Jurkat, Clone E6-1 (cell line): ENCODE results near the gene DNAJB1. TPM values are rescaled to one million over a fixed set of nuclear protein-coding genes. Genes with fewer than 3 reads are reported as not detected.
"Not testable (repeated sequence)": the region's sequence is repeated elsewhere in the genome, so short reads cannot be mapped to it uniquely, and the experiment has no call there.

Source experiments
- DNase-seq: peaks from one replicate; pipeline ENCODE4 v3.0.0-alpha.2; 2011; ENCODE audit warnings: low read depth, low spot score
- H3K4me3 ChIP-seq: 2 replicates; pipeline ENCODE4 v1.5.1; 2011; ENCODE audit warnings: mild to moderate bottlenecking, low read length, control low read depth, moderate library complexity
- polyA plus RNA-seq: library from polyadenylated mRNA; unstranded; fragments of >200 nt; gene quantifications from one replicate; pipeline ENCODE4 v1.2.1, GENCODE V29; 2012; ENCODE audit warnings: missing spikeins; ENCODE audit not compliant: insufficient read length, insufficient read depth

DNAJB1 gene
- polyA plus RNA-seq = 80.2 TPM

- no peak for DNase-seq
- peak within 1 kb of the TSS; percentile 91 for H3K4me3 ChIP-seq
Observed at GRCh38 chr19:14517840-14518505, at the start of gene DNAJB1. Gene DNAJB1 (minus strand): TSS chr19:14518397. CDS start chr19:14518349, 48 bp downstream.

- no peak overlapping the region for H3K4me3 ChIP-seq
- no peak for DNase-seq
Observed at GRCh38 chr19:14567079-14567478, 48.9 kb upstream of the DNAJB1 start.

DNA sequence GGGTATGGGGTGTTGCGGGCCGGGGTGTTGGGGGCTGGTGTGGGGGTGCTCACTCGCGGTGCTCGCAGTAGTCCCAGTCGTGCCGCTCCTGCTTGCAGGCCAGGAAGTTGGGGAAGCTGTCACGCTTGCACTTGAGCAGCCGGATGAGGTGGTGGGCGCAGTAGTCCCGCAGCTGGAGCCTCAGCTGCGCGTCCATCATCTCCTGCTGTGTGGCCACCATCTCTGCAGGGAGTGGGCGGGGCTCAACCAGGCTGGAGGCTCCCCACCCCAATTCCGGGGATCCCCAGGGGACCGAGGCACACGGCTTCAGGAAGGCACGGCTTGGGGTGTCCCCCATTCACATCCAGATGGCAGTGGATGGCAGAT, 48.5 kb upstream of the DNAJB1 start:
- no peak for DNase-seq
- H3K4me3 ChIP-seq = no peak overlapping the region

DNA sequence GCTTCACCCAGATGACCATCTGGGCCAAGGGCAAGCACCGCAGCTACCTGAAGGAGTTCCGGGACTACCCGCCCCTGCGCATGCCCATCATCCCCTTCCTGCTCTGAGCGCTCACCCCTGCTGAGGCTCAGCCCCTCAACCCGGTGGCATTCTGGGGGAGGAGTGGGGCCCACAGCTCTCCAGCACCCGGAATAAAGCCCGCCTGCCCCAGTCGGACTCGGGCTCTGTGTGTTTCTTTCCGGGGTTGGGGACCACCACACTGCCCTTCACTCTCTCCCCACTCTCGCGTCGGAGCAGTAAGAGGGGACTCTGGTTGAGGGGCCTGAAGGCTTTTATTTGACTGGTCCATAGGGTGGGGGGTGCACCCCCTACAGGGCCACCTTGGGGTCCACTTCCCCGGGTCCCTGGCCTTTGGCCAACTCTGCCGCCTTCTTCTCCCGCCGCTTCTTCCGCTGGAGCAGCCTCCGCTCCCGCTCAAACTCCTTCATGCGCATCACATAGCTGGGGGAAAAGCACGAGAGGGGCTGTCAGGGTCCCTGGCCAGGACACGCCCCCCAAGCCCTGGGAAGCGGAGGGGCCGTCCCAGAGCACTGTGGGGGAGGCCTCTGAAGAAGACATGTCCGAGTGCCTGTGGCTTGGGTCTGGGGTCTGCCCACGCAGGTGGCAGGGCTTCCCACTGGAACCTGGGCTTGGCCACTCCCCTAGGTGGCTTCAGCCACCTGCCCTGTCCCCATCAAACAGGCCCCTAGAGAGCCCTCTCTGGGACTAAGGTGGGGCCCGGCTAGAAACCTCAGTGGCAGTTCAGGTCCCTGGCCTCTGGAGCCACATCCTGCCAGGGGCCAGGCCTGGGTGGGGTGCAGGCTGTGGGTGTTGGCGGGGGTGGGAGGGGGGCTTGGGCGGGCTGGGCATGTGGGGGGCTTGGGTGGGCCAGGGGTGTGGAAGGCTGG, 47.8 kb upstream of the DNAJB1 start:
- DNase-seq = no peak
- H3K4me3 ChIP-seq = no peak overlapping the region

DNA sequence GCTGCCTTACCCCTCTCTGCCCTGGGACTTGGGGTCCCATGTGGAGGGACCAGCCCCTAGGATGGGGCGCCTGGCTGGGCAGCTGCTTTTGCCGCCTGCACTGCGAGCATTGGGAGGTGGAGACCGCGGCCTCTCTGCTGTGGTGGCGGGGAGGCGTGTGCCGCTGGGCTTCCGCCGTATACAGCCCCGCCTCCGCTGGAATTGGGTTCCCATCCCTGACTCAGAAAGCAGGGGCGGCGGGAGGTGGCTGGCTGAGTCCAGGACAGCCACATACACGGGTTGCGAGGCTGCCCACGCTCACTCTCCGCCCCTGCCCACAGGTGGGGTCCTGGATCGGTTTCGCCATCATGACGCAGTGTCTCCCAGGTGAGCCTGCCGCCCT, 47.1 kb upstream of the DNAJB1 start:
- no peak for DNase-seq
- H3K4me3 ChIP-seq = no peak overlapping the region

GRCh38 chr19:14564652-14565297, 46.6 kb upstream of the DNAJB1 start:
- DNase-seq = peak; percentile 21
- not testable (repeated sequence) for H3K4me3 ChIP-seq

DNA sequence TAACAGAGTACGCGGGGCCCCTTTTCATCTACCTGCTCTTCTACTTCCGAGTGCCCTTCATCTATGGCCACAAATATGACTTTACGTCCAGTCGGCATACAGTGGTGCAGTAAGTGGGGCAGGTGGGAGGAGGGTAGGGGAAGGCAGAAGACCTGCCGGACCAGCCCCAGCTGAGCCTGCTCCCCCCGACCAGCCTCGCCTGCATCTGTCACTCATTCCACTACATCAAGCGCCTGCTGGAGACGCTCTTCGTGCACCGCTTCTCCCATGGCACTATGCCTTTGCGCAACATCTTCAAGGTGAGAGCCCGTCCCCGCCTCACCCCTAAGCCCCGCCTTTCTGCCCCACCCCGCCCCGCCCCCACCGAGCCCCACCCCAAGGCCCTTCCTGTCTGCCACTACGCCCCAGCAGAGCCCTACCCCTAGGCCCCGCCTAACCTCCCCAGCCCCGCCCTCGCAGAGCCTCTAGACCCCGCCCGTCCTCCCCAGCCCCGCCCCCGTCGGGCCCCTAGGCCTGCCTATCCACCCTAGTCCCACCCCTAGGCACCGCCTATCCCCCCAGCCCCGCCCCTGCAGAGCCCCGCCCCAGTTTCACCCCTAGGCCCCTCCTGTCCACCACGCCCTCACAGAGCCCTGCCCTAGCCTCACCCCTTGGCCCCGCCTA, 45.9 kb upstream of the DNAJB1 start:
- H3K4me3 ChIP-seq = no peak overlapping the region
- peak; percentile 70 for DNase-seq

DNA sequence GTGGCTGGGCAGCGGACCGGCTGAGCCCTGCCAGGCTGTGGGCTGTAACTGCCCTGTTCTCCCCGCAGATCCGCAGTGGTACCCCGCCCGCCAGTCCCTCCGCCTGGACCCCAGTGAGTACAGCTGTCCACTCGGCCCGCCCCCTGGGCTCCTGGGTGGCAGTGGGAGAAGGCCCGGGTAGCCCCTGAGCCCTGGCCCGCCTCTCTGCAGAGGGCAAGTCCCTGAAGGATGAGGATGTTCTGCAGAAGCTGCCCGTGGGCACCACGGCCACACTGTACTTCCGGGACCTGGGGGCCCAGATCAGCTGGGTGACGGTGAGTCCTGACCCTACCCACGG, 45.4 kb upstream of the DNAJB1 start:
- DNase-seq = no peak
- no peak overlapping the region for H3K4me3 ChIP-seq

GRCh38 chr19:14562660-14563589, 44.7 kb upstream of the DNAJB1 start:
- H3K4me3 ChIP-seq = no peak overlapping the region
- DNase-seq = no peak

DNA sequence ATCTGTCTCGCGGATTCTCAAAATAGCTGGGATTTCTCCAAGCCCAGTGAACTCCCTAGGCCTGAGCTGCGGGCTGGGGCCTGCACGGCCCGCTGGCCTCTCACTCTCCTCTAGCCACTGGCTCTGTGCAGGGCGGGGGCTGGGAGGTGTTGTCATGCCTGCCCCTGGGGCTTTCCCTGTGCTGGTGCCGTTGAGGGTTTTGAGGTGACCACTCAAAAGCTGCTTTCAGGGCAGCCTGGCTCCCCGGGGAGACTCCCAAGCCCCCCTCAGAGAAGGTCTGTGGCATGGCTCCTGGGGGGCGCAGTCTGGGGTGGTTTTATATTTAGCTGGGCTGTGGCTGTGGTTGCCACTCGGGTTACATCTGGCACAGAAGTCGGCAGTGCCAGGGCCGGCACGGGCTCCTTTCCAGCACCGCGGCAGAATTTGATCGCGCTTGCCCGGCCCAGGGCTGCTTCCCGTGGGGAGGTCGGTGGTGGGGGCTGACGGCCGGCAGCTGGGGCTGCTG, 43.7 kb upstream of the DNAJB1 start:
- no peak for DNase-seq
- no peak overlapping the region for H3K4me3 ChIP-seq

DNA sequence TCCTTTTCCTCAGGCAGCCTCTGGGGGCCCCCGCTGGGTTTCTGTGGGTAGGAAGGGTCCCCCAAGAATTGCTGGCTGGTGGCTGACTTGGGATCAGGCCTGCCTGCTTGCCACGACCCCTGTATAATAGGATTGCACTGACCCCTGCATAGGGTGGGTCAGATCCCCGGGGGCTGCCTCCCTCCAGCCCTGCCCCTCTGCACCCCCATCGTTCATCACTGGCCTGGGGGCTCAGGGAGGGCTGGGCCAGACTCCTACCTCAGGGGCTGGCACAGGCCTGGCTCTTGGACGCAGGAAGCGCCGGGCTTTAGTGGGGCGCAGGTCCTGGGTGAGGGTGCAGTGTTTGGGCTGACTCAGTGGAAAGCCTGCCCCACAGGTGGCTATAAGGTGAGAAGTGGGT, 43.1 kb upstream of the DNAJB1 start:
- DNase-seq = no peak
- no peak overlapping the region for H3K4me3 ChIP-seq

DNA sequence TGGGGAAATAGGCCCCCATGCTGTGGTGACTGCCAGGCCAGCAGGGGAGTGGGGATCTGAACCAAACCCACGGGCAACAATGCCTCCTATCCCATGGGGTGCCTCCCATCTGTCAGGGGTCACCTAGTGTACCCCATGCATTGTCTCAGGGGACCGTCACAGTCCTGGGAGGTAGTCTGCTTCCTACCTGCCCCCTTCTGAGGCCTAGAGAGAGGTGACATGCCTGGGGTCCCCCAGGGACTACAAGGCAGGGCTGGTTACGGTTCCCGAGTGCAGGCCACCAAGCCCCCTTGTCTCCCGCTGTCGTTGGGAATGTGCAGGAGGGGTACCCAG, 42.5 kb upstream of the DNAJB1 start:
- no peak for DNase-seq
- no peak overlapping the region for H3K4me3 ChIP-seq

DNA sequence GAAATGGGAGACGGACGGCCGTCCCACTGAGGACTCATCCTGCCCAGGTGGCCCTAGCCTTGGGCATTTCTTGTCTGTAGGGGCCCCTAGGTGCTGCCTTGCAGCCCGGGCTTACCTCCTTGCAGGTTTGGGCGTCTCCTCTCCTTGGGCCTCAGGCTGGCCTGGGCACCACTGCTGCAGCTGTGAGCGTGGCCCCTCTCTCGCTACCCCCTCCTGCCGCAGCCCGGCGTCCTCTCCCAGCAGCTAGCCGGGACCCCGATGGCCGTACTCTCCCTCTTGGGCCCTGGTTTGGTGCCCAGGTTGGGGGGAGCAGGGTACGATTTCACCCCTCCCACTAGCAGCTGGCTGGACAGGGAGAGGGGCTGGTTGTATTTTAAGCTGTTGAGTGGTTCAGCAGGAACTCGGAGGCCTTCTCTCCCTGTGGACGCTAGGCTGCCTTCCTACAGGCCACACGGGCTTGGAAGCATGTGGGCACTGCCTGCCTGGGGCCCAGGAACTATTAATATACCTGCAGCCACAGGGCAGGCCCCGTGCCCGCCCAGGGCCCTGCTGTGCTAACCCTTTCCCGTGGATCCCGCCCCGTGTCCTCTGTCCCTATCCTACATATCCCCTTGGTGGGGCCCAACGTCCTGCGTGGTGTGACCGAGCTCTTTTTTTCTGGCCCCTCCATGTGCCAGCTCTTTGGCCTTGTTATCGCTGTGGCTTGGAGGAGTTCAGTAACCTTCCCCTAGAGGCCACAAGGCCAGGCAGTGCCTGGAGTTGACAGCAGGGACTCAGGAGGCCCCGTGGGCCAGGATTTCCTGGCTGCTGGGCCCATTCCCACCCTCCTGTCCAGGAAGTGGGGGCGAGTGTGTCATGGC, 41.9 kb upstream of the DNAJB1 start:
- H3K4me3 ChIP-seq = no peak overlapping the region
- DNase-seq = no peak

DNA sequence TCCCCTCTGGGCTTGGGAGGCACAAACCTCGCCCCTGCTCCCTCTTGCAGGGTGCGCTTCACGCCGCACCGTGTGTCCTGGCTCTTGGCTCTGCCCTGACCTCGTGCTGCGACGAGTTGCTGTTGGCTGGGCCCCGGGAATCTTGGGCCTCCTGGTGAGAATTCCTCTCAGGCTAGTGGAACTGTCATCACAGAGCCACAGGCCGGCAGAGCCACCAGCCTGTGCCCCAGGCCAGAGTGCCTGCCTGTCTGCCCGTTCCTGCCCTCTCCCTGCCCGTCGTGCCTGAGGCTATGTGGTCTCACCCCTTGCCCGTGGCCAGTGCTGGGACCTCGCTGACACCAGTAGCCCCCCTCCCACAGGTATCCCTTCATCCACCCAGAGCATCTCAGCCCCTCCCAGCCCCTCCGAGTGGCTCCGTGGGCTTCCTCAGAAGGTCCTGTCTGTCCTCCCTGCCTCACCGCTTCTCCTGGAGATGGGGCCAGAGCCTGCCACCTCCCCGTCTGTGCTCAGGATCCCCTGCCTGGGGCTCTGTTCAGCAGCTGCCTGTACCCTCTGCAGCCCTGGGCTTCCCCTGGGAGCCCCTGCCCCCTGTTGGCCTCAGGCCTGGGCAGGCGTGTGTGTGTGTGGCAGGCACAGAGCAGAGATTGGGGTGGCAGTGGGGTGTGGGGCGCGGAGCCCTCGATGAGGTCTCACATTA, 40.3 kb upstream of the DNAJB1 start:
- DNase-seq = no peak
- H3K4me3 ChIP-seq = no peak overlapping the region

DNA sequence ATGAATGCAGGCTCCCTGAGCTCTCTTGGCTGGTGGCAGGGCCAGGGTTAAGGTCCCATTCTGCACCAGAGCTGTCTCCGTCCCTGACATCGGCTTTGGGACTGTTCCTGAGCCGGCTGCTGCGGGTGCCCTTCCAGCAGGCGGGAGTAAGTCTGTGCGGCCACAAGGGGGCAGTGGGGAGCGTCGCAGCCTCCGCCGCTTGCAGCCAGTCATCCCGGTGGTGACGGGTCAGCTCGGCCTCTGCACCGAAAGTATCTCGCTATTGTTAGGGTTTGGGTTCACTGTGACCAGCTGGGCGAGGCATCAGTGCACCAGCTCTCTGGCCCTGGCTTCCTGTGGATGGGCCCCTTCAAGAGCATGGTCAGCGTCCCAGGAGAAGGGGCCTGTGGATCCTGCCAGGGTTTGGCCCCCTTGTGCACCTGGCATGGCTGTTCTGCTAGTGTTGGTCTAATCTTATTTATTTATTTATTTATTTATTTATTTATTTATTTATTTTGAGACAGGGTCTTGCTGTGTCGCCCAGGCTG, 38.5 kb upstream of the DNAJB1 start:
- peak; percentile 35 for DNase-seq
- no peak overlapping the region for H3K4me3 ChIP-seq

DNA sequence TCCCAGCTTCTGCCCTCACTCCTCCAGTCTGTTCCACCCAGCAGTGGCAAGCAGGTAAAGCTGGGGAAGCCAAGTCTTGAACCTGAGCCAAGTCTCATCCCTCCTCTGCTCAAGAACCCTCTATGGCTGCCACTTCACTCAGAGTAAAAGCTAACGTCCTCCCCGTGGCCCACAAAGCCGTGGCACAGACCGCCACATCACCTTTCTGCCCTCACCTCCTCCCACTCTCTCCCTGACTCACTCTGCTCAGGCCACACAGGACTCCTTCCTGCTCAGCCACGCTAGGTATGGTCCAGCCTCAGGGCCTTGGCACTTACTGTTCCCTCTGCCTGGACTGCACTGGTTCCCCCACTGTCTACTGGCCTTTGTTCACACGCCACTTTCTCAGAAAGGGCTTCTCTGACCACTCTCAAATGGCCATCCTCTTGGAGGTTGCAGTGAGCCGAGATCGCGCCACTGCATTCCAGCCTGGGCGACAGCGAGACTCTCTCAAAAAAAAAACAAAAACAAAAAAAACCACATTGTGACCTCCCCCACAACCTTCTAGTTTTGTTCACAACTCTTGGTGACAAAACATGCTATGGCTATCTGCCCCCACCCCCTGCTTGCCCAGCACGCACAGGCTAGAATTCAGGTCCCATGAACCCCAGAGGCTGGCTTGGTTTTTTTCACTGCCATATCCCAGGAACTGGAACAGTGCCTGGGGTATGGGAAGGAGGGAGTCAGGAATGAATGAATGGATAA, 37.9 kb upstream of the DNAJB1 start:
- DNase-seq = no peak
- no peak overlapping the region for H3K4me3 ChIP-seq
